Activated B cell treated with CpG ODN at 0.5 μM for 24 hours (primary cell): Measurements from ENCODE around the gene HUWE1. TPM values are rescaled to one million over a fixed set of nuclear protein-coding genes. Genes with fewer than 3 reads are reported as not detected.

Source experiments
- ATAC-seq: fragments of 200-7000 bp; cut with Tn5 transposase; one replicate; pipeline ENCODE4 v1.10.0; 2021; ENCODE audit warnings: low read depth, mild to moderate bottlenecking, moderate library complexity
- CTCF ChIA-PET: fragments of 350-600 bp; sonication (Branson Sonifier 250); formaldehyde crosslinking; loops from one replicate; lab custom pipeline; 2021; ENCODE audit warnings: antibody characterized with exemption; lab: Charles Lee
- POLR2A ChIA-PET: fragments of 350-600 bp; sonication (Branson Sonifier 250); formaldehyde crosslinking; loops from one replicate; lab custom pipeline; 2021; ENCODE audit warnings: antibody characterized with exemption; lab: Charles Lee
- DNase-seq: peaks from one replicate; pipeline ENCODE4 v3.0.0; 2022
- H3K27ac Mint-ChIP-seq: one replicate; pipeline ENCODE4 v1.8.0; 2020; ENCODE audit warnings: mixed read lengths
- H3K27me3 Mint-ChIP-seq: one replicate; pipeline ENCODE4 v1.8.0; 2021; ENCODE audit warnings: mixed read lengths
- H3K36me3 Mint-ChIP-seq: one replicate; pipeline ENCODE4 v1.8.0; 2021; ENCODE audit warnings: low read depth, mixed read lengths
- H3K4me1 Mint-ChIP-seq: one replicate; pipeline ENCODE4 v1.8.0; 2021; ENCODE audit warnings: mixed read lengths
- H3K4me3 Mint-ChIP-seq: one replicate; pipeline ENCODE4 v1.8.0; 2020; ENCODE audit warnings: mild to moderate bottlenecking, mixed read lengths
- H3K9me3 Mint-ChIP-seq: one replicate; pipeline ENCODE4 v1.8.0; 2020; ENCODE audit warnings: mixed read lengths
- intact Hi-C: fragments of 100-400 bp; cut with micrococcal nuclease; formaldehyde crosslinking; loops from one replicate; pipeline ENCODE4 v1.15.1; 2024
- total RNA-seq: library from RNA; stranded (reverse); gene quantifications from 2 replicates; pipeline ENCODE4 v1.2.3, GENCODE V29; 2022
- TF ChIP-seq, protein P1 (sequence below): fragments of 200-600 bp; IDR thresholded peaks from one replicate; pipeline ENCODE4 v1.8.0; 2022; ENCODE audit warnings: antibody characterized with exemption, mild to moderate bottlenecking

The HUWE1 gene
- total RNA-seq, 1 donor from 2014 or later: 257 TPM

DNA sequence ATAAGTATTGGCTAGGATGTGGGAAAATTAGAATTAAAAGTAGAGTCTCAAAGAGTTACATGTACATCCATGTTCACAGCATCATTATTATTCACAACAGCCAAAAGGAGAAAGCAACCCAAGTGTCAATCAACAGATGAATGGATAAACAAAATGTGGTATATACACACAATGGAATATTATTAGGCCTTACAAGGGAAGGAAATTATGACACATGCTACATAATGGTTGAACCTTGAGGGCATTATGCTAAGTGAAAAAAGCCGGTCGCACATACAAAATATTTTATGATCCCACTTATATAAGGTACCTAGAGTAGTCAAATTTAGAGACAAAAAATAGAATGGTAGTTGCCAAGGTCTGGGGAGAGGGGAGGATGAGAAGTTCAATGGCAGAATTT lies 80.1 kb downstream of the HUWE1 start:
- TF ChIP-seq, protein P1, sequence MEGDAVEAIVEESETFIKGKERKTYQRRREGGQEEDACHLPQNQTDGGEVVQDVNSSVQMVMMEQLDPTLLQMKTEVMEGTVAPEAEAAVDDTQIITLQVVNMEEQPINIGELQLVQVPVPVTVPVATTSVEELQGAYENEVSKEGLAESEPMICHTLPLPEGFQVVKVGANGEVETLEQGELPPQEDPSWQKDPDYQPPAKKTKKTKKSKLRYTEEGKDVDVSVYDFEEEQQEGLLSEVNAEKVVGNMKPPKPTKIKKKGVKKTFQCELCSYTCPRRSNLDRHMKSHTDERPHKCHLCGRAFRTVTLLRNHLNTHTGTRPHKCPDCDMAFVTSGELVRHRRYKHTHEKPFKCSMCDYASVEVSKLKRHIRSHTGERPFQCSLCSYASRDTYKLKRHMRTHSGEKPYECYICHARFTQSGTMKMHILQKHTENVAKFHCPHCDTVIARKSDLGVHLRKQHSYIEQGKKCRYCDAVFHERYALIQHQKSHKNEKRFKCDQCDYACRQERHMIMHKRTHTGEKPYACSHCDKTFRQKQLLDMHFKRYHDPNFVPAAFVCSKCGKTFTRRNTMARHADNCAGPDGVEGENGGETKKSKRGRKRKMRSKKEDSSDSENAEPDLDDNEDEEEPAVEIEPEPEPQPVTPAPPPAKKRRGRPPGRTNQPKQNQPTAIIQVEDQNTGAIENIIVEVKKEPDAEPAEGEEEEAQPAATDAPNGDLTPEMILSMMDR: no peak
- CTCF ChIA-PET: no interaction called here
- POLR2A ChIA-PET: no interaction called here
- ATAC-seq: no peak
- no peak overlapping the region for H3K27ac Mint-ChIP-seq
- H3K4me3 Mint-ChIP-seq: no peak overlapping the region
- no peaks in the 10 kb centered on the region for H3K9me3 Mint-ChIP-seq
- peaks cover 80% of the 10 kb centered on the region for H3K36me3 Mint-ChIP-seq
- no peaks in the 10 kb centered on the region for H3K27me3 Mint-ChIP-seq
- no peak for DNase-seq
- no peaks in the 10 kb centered on the region for H3K4me1 Mint-ChIP-seq
- intact Hi-C loops: loop anchor here (5.0 kb wide), 1 partner anchor 34 kb away; no protein-coding TSS in a partner anchor

DNA sequence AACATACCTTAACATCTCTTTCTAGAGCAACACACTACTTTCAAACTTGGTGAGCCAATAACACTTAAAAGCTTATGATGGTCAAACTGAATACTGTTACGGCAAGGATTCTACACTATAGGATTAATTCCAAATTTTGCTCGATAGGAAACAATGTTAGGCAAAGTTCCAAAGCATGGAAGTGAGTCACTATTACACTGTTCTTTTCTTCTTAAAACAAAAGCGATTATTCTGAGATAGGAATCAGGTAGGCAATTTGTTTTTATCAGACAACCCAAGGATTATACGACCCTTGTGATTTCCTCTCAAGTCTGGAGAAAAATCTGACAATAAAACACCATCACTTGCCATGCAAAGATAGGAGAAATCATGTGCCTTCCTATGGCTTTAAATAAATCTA lies 81.5 kb downstream of the HUWE1 start:
- Mint-ChIP-seq H3K27me3 (no peaks in the 10 kb centered on the region), H3K4me3 (no peak overlapping the region), H3K4me1 (no peaks in the 10 kb centered on the region), H3K27ac (no peak overlapping the region), H3K36me3 (peaks cover 78% of the 10 kb centered on the region), H3K9me3 (no peaks in the 10 kb centered on the region)
- POLR2A ChIA-PET: no interaction called here
- CTCF ChIA-PET: no interaction called here
- intact Hi-C loops: loop anchor here (5.0 kb wide), 1 partner anchor 33 kb away; no protein-coding TSS in a partner anchor
- ATAC-seq: no peak
- TF ChIP-seq, protein P1: no peak
- no peak for DNase-seq

DNA sequence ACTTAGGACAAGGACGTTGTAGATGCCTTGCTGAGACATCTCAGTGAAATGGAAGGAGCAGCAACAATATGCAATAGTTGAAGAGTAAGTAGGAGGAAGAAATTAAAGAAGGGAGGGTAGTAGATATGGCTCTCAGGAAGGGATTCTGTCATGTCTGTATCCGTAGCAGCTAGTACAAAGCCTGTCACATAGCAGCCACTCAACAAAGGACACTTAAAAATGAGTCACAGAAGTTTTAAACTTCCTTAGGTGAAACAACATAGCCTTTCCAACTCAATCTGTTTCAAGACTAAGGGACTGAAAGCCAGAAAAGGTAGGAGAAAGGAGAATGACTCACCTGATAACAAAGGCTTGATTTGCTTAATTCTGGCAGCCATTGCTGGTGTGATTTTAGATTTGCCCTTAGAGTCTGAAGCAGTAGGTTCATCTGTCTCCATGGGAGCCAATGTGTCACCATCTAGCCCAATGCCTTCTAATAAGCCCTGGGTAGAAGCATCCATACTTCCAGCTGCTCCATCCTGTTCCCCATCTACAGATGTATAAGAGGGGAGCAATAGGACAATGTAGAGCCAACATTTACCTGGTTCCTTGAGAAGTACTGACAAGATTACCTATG lies 86.6 kb downstream of the HUWE1 start:
- no peak for DNase-seq
- Mint-ChIP-seq H3K4me1 (peaks cover 6% of the 10 kb centered on the region), H3K27ac (no peak overlapping the region), H3K36me3 (peaks cover 60% of the 10 kb centered on the region), H3K27me3 (no peaks in the 10 kb centered on the region), H3K9me3 (no peaks in the 10 kb centered on the region), H3K4me3 (no peak overlapping the region)
- TF ChIP-seq, protein P1: no peak
- ChIA-PET CTCF (no interaction called here), POLR2A (no interaction called here)
- intact Hi-C loops: no loop called here
- ATAC-seq: no peak

DNA sequence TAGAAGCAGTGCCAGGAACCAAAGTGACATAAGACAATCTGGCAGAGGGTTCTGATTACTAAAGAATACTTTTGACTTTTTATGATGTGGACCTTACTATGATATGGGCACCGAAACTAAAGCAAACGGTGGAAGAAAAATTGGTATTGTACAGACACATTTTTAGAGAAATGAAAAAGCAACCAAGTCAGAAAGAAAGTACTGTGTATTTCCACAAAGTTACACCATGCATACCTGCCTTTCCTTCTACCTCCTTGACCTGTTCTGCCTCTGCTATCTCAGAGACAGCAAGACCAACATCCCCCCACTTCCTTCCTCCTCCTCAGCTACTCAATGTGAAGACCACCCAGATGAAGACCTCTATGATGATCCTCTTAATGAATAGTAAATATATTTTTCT lies 88.3 kb downstream of the HUWE1 start:
- POLR2A ChIA-PET: no interaction called here

DNA sequence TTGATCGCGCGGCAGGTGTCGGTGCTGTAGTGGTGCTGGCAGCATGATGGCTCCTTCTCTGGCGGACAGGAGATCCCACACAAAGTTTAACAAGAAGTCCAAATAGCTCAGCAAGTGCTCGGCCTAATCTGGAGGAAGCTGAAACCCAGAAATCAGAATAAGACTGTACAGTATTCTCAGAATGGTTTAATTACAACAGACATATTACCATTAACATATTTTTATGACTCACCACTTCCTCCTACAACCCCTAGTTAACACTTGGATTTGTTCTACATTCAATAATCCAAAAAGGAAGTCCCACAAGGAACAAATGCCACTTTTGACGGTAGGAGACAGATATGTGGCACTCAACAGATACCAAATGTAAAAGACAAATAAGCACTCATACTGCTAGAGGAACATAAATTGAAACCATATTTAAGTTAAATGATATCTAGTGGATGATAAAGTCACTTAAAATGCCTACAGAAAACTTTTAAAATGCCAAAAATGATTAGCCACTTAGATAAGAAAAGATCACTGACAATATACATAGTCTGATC lies 91.2 kb downstream of the HUWE1 start:
- Mint-ChIP-seq H3K27ac (peak overlapping the region; percentile 68), H3K9me3 (no peaks in the 10 kb centered on the region), H3K27me3 (no peaks in the 10 kb centered on the region), H3K4me3 (no peak overlapping the region), H3K4me1 (peaks cover 13% of the 10 kb centered on the region), H3K36me3 (peaks cover 74% of the 10 kb centered on the region)
- DNase-seq (no peak), ATAC-seq (no peak)
- ChIA-PET CTCF (no interaction called here), POLR2A (no interaction called here)
- TF ChIP-seq, protein P1: no peak
- intact Hi-C loops: no loop called here

More for the DNA sequence above, 88.3 kb downstream of the HUWE1 start:
- intact Hi-C loops: no loop called here
- H3K27ac Mint-ChIP-seq: peak overlapping the region; percentile 70
- ATAC-seq (peak; percentile 42), DNase-seq (no peak)
- H3K4me1 Mint-ChIP-seq: peaks cover 13% of the 10 kb centered on the region
- no peaks in the 10 kb centered on the region for H3K9me3 Mint-ChIP-seq
- TF ChIP-seq, protein P1: no peak
- H3K27me3 Mint-ChIP-seq: no peaks in the 10 kb centered on the region
- peaks cover 62% of the 10 kb centered on the region for H3K36me3 Mint-ChIP-seq
- H3K4me3 Mint-ChIP-seq: no peak overlapping the region
- CTCF ChIA-PET: no interaction called here
